ENCODE results near the gene MGMT. TPM values are rescaled to one million over a fixed set of nuclear protein-coding genes. Genes with fewer than 3 reads are reported as not detected.

The MGMT gene
- total RNA-seq, 1 donor from 2014 or later = 17.9 TPM

DNA sequence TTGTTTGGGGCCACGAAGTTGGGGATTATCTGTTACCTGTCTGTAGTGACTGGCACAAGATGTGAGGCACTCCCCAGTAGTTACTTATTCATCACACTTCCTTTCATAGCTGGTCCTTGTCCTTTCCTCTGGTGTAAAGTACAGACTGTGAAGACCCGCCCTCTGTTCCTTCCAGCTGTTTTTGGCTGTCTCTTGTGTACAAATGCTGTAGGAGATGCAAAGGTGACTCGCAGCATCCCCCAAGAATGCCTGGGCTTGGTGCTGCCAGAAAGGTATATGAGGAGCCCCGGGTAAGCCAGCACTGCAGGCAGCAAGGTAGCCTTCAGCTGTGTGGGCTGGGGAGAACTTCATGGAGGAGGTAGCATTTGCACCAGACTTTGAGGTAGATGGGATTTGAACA, 260.5 kb downstream of the MGMT start:
- intact Hi-C loops (cut with micrococcal nuclease) = no loop called here

DNA sequence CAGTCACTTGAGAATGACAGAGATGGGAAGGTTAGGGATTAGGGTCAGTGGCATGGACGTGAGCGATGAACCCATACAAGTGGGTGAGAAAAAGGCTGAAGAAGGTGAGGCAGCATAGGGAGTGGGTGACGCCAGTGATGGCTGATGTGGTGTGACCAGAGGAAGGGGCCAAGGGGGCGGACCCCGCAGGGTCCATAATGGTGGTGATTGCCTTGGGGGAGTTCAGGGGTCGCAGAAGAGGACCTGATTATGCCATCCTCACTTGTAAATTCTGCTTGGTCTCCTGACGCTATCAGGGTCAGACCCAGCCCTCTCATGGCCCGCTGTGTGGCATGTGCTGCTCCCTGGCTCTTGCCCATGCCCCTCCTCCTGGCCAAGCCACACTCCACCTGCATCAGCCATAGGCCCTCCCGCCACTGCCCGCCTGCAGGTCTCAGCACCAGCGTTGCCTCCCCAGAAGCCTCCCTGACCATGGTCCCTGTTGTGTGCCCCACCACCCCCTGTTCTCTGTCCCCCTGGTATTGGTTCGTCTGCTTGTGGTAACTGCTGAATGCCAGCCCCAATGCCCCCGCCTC, 261.3 kb downstream of the MGMT start:
- intact Hi-C loops (cut with micrococcal nuclease) = no loop called here

DNA sequence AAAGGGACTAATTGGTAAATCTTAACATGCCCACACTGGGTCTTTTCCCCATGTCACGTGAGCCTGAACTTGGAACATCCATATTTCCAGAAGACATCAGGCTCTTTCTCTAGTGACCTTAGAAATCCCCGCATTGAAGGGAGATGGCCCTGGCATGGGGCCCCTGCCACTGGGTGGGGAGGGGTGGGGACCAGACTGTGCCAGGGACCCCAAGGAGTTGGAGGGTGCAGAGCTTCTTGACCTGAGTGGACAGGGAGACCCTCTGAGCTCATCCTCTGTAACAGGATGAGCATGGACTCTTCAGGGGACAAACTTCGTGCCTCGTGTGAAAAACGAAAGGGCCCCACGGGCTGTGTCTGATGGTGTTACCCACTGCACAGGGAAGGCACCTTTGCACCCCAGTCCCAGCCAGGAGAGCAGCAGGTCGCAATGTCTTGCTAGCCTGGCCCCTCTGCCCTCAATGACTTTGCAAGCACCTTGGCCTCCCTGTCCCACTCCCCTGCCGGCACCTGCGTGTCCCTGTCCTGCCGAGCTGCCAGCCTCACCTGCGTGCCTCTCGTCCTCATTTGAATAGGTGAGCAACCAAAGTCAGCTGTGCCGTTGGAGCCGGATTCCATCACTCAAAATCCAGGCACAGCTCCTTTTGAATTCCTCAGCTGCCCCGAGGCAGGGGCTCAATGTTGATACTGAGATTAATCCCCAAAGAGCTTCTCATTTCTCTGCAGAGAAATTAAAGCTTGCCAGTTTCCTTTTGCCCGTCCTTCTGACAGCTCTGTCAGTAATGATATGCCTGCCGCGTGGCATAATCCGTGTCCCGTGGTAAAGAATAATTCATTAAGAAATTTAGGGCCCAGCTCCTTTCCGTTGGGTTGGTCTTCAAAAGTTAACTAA, 262.1 kb downstream of the MGMT start:
- intact Hi-C loops (cut with micrococcal nuclease) = no loop called here

DNA sequence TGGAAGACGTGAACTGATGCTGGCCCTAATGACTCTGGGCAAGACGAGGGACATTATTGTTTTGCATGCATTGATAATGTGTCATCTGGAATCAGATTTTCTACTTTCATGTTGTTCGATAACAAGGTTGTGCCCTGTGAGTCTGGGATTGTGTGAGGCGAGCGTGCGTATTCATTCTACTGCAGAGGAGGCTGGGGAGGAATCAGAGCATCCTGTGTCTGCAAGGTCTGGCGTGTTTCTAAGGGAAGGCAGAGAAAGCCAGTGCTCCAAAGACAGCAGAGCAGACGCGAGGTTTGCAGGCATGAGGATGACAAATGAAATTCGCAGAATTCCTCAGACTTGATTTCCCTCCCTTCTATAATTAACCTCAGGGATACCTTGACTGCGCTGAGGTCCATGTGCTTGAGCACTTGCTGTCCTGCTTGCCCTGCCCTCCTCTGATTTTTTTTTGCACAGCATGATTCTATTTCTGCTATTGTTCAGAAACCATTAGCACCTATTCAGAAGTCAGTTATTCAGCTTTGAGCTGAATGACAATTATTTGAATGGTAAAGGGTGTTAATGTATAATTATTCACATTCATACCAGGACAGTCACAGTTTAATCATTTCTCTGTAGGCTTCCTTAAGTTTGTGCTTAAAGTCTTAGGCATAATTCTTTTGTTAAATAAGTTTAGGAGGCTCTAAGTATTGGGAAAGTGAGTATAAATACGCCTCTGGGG, 263.4 kb downstream of the MGMT start:
- intact Hi-C loops (cut with micrococcal nuclease) = no loop called here

DNA sequence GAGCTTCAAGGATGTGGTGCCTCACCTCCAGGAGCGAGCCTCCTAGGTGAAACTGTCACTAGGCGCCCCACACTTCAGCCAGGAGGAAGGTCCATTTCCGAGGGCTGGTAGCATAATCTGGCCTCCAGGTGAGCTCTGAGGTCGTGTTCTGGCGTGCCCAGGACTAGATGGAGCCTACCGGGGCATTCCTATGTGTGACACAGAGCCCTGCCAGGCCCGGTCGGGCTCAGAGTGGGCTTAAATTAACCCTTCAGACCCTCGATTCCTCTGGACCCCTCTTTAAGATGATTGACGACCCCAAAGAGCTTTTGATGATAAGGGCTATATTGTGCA, 263.9 kb downstream of the MGMT start:
- intact Hi-C loops (cut with micrococcal nuclease) = no loop called here

DNA sequence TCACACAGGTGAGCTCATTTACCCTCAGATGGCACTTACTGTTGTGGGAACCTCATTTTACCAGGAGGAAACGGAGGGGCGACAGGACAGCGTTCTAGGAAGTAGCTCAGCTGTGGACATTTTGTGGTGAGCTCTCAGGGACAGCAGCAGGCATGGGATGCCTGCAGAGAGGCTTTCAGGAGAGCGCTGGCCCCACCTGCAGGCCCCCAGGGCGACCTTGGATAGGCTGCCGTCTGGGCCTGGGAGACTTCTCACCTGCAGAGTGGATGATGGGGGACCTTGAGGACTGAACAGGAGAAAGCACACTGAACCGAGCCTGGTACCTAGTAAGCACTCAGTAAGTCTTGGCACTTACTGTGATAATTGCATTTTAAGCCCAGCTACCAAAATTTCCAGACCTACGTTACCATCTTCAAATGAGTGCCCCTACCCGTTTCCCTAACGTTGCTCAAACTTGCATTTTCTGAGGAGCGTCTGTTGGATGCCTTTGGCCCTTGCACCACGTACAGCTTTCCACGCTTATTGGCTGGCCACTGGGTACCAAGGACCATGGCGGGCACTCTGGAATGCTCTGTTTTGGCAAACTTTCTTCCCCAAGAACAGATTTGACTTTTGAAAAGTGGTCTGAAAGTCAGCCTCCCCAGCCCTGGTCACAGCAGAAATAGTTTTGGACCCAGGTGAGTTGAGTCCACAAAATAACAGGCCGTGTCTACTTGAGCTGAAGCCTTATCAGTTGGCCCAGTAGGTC, 273.7 kb downstream of the MGMT start:
- intact Hi-C loops (cut with micrococcal nuclease) = no loop called here

DNA sequence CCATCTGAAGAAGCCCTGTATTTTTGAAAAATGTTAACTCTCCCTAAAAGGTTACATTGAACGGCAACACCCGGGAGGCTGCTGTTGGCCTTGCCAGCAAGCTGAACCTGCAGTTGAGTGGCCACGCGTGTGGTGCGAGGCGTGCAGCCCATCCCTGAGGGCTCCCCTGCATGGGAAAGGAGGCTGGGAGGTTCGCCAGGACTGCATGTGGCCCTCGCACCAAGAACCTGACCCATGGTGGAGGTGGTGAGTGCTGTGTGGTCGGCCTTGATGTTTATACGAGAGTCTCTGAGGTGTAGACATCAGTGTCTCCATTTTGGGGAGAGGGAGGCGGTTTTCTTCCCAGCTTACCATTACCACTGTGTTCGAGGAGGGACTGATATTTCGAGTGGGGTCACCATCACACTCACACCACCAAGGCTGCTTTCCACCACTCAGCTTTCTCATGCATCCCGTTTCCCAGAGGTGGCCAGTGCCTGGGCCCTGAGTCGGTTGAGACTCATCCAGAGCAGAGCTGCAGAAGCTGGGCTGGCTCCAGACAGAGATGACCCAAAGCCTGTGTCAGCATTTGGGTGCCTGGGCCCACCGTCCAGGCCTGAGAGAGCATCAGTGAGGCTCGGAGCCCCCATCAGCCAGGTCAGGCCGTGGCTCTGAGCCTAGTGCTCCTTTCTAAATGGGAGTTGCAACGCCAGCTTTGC, 274.4 kb downstream of the MGMT start:
- intact Hi-C loops (cut with micrococcal nuclease) = no loop called here

DNA sequence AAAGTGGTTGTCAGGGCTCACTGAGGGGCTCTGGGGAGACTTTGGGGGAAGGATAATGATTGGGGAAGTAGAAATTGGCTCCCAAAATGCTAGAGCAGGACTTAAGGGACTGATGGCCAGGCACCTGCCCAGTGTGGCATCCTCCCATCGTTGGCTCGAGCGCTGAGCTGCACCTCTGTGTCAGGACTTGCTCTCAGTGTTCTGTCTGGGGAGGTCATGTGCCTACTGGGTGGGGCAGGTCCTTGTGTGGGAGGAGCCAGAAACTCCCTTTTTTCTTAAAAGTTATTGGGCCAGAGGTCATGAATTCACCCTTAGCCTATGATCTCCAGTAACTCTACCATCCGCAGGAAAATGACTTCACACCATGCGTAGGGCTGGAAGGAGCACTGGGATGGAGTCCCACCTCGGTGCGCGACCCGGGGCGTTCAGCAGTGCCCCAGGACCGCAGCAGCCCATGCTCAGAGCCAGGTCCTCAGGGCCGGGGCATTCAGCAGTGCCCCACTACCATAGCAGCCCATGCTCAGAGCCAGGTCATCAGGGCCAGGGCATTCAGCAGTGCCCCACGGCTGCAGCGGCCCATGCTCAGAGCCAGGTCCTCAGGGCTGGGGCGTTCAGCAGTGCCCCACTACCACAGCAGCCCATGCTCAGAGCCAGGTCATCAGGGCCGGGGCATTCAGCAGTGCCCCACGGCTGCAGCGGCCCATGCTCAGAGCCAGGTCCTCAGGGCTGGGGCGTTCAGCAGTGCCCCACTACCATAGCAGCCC, 275.1 kb downstream of the MGMT start:
- intact Hi-C loops (cut with micrococcal nuclease) = no loop called here

DNA sequence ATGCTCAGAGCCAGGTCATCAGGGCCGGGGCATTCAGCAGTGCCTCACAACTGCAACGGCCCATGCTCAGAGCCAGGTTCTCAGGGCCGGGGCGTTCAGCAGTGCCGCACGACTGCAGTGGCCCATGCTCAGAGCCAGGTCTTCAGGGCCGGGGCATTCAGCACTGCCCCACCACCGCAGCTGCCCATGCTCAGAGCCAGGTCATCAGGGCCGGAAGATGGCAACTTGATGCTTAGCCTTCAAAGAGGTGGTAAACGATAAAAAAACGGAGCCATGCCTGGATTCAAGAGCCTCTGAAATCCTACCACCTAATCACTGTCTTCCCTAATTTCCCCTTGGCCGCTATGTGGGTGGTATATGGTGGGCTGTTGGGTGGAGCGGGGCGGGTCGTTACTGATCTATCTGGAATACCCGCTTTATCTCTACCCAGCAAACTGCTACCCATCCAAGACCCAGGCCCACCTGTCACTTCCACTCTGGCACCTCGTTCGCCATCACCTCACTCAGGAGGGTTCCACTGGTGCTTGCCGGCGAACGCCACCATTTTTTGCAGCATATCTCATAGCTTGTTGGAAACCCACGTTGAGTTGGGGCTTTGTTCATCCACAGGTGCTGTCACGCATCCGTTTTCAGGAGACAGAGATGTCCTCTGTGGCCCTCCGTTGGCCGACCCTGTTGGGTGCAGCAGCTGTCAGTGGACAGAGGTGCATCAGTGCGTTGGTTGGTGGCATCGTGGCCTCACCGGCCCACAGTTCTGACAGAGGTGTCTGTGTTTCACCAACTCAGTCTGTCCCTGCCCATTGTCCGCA, 275.9 kb downstream of the MGMT start:
- intact Hi-C loops (cut with micrococcal nuclease) = no loop called here

DNA sequence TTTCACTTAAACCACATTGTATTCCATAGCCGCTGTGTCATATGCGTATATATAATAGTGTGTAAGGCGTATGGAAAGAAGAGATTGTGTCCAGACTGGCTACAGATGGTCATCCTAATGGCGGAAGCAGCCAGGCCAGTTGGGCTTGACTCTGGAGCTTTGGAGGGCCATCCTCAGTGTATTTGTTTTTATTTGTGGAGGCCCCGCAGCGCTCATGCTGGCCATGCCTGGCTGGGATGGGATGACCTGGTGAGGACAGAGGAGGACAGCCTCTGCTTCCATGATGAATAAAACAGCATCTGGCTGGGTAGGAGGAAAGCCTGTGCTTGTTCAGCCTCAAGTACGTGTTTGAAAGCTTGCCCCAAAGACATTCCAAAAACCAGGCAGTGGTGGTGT, 276.7 kb downstream of the MGMT start:
- intact Hi-C loops (cut with micrococcal nuclease) = no loop called here

DNA sequence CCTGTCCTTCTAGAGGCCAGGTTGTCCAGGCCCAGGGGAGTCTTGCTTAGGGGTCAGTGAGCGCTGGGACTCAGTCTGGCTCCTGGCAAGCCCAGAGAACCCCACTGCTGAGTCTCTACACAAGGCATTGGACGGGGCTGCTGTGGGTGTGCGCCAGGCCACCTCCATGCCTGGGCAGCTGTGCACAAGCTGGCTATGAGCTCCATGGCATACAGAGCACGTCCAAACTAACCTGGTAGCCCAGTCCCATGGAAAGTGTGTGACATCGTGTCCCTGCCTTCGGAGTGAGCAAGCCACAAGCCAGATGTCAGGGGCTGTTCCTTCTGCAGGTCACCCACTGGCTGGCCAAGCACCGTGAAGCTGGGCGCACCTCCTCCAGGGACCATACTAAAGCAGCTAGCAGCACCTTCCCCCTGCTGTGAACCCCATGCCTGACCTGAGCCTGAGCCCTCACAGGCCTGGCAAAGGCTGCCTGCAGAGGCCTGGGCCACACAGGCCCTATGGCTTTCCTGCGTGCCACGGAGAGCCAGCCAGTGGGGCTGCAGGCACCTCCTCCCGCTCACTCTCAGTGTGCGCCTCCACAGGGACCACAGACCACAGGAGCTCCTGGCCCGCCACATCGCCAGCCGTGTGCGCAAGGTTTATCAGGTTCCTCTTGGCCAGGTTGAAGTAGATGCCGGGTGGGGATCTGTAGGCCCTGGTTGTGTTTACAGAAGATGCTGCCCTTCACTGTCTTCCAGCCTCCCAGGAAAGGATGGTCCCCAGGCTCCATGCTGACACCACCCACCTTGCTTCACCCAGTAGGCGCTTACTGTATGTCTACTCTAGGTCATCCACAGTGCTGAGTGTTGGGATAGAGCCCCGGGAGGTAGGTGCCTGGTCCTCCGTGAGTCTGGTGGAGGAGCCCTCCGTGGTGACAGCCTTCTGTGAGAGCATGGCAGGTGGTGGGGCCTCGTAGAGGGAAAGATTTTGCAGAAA, 277.4 kb downstream of the MGMT start:
- intact Hi-C loops (cut with micrococcal nuclease) = no loop called here

DNA sequence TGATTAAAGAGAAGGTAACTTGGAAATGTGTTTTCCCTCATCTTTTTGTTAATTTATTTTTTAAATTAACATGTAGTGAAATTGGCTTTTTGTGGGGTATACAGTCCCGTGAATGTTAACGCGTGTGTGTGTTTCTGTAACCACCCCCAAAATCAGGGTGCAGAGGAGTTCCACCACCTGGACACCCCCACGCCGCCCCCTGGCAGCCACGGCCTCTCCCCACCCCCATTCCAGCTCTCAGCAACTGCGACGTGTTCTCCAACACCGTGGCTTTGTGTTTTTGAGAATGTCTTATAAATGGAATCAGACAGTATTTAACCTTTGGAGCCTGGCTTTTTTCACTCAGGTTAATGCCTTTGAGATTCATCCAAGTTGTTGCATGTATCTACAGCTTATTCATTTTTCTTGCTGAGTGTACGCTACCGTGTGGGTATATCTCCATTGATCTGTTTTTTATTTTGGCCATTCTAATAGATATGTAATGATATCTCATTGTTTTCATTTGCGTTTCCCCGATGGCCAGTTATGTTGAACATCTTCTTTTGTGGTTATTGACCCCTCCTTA, 278.2 kb downstream of the MGMT start:
- intact Hi-C loops (cut with micrococcal nuclease) = no loop called here

DNA sequence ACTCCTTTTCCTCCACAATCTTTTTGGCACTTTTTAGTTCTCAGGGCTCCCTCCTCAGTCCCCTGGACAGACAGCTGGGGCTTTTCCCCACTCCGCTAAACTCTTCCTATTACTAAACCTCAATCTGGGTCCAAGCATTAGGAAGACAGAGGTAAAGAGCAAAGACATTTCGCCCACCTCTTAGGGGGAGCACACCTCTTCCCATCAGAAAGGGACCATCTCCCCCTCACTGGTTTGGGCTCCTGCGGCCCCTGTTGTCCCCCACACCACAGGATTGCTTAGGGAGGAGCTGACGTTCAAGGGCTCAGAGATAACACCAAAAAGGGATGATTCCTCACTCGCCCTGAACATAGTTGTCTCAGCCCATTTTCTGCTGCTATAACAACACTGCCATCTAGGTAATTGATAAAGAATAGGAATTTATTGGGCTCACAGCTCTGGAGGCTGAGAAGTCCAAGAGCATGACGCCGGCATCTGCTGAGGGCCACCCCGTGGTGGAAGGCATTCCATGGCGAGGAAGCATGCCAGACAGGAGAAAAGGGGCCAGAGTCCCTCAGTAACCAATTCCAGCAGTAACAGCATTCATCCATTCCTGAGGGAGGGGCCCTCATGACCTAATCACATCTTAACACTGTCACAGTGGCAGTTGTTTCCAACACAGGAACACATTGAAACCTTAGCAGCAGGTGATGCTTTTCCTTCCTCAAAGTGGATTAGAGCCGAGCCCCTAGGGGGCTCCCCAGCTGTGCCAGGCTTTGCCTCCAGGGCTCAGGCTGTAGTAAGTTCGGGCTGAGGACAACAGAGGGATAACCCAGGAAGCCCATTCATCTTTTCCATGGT, 287.4 kb downstream of the MGMT start:
- intact Hi-C loops (cut with micrococcal nuclease) = no loop called here

DNA sequence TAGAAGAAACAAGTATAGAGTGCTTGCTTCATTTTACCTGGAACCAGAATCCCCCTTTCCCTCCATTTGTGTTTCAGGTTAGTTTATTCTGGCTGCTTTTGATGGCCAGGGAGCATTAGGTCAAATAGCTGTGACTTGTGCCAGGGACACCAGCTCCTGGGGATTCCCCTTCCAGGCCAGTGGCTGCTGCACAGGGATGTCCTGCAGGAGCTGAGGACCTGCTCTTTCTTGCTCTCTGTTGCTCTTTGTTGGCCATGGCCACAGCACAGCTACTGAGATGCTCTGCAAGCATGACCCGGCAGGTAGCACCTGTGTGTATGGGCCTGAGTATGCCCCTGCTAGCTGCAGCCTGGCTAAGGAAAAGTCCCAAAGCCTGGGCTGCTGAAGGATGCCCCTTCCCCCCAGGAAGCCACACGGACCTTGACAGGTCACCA, 288.1 kb downstream of the MGMT start:
- intact Hi-C loops (cut with micrococcal nuclease) = no loop called here

DNA sequence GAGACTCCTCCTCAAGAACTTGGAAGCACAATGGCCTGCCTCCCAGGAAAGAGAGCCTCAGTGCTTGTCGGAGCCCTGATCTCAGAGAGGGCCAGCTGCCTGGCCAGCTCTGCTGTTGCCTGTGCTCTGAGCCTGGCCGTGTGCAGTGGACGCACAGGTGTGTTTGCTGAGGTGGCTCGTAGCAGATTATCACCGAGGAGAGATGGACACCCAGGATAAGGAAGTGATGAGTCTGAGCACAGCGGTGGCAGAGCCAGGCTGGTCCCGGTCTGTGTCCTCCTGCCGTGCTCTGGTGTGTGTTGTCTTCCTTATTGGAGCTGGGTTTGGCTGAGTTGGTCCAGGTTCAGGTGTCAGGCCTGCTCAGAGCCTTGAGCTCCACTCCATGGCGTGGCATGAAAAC, 288.6 kb downstream of the MGMT start:
- intact Hi-C loops (cut with micrococcal nuclease) = no loop called here

DNA sequence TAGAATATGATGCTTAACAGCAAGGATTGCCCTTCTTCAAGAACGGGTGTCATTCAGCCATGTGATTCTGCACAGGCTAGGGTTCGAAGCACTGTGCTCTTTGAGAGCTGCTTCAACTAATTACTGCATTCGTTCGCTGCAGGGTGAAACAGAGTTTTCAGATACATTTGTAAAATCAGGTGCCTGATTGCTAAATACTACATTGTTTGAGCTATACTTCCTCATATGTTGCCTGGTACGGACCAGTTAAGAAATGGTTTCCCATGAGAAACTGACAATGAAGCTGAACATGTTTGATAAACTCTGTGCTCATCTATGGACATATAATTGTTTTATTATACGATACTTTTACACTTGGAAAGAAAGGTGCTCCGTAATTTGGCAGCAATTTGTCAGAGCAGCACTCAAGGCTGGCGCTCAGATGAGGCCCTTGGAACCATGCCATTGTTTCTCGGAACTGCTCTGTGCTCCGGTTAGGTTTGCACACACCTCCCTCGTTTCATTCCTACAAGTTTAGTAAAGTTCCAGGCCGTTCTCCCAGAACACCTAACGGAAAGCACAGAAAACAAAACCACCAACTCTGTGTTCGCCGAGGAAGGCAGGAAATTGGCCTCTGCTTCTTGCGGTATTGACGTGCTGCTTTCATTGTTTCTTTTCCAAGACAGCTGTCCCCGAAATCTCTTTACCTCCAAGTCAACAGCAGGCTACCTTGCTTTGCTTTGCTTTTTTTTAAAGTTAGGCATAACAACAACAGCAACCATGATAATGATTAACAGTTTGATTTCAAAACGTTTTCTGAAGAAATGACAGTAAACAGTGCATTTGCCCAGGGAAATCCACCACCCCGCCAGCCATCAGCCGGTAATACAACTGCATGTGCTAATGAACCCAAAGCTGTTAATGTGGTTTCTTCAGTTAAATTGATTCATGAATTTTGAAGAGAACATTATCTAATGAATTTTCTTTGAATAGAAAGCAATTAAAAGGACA, 290.2 kb downstream of the MGMT start:
- intact Hi-C loops (cut with micrococcal nuclease) = no loop called here

All from T-helper 2 cell treated with Interferon-gamma antibody and Interleukin-4, amounts not matched to agents 100 ng/mL and 5 ng/mL, for 36 hours (primary cell).